H9 (cell line): ENCODE results near the gene JAML. TPM values are rescaled to one million over a fixed set of nuclear protein-coding genes. Genes with fewer than 3 reads are reported as not detected.

ENCODE experiments used
- DNase-seq: peaks from one replicate; pipeline ENCODE4 v3.0.0-alpha.2; 2017
- H2AFZ ChIP-seq: one replicate; pipeline ENCODE4 v1.6.1; 2013; ENCODE audit warnings: mild to moderate bottlenecking, low read length, control low read depth, moderate library complexity
- H2AK5ac ChIP-seq: 2 replicates; pipeline ENCODE4 v1.6.1; 2013; ENCODE audit warnings: low read length, control low read depth, mixed read lengths; ENCODE audit not compliant: insufficient read length
- H2BK120ac ChIP-seq: one replicate; pipeline ENCODE4 v1.6.1; 2013; ENCODE audit warnings: low read depth, mild to moderate bottlenecking, low read length, control low read depth, inconsistent platforms; ENCODE audit not compliant: poor library complexity, severe bottlenecking
- H2BK12ac ChIP-seq: 2 replicates; pipeline ENCODE4 v1.6.1; 2013; ENCODE audit warnings: low read length, control low read depth, mixed read lengths, low read depth; ENCODE audit not compliant: insufficient read length
- H2BK15ac ChIP-seq: 2 replicates; pipeline ENCODE4 v1.6.1; 2013; ENCODE audit warnings: low read depth, low read length, control low read depth
- H2BK20ac ChIP-seq: one replicate; pipeline ENCODE4 v1.6.1; 2013; ENCODE audit warnings: low read depth, mild to moderate bottlenecking, low read length, control low read depth, inconsistent platforms; ENCODE audit not compliant: poor library complexity, severe bottlenecking
- H2BK5ac ChIP-seq: 2 replicates; pipeline ENCODE4 v1.6.1; 2013; ENCODE audit warnings: low read length, control low read depth, mixed read lengths; ENCODE audit not compliant: insufficient read length
- H3K14ac ChIP-seq: 2 replicates; pipeline ENCODE4 v1.6.1; 2013; ENCODE audit warnings: low read length, control low read depth; ENCODE audit not compliant: insufficient read depth
- H3K18ac ChIP-seq: 2 replicates; pipeline ENCODE4 v1.6.1; 2013; ENCODE audit warnings: low read depth, mild to moderate bottlenecking, mixed read lengths, low read length, control low read depth; ENCODE audit not compliant: insufficient read length
- H3K23ac ChIP-seq: 2 replicates; pipeline ENCODE4 v1.6.1; 2013; ENCODE audit warnings: low read length, control low read depth, mixed read lengths, low read depth; ENCODE audit not compliant: insufficient read length
- H3K23me2 ChIP-seq: 2 replicates; pipeline ENCODE4 v1.6.1; 2013; ENCODE audit warnings: low read depth, mild to moderate bottlenecking, mixed read lengths, low read length, control low read depth; ENCODE audit not compliant: insufficient read length, poor library complexity, severe bottlenecking
- H3K27ac ChIP-seq: 2 replicates; pipeline ENCODE4 v1.5.1; 2013; ENCODE audit warnings: low read length, control low read depth, mixed read lengths, low read depth; ENCODE audit not compliant: insufficient read length
- H3K27me3 ChIP-seq: 2 replicates; pipeline ENCODE4 v1.6.1; 2013; ENCODE audit warnings: low read length, control low read depth, inconsistent platforms; ENCODE audit not compliant: insufficient read depth
- H3K4ac ChIP-seq: 2 replicates; pipeline ENCODE4 v1.6.1; 2013; ENCODE audit warnings: low read depth, mild to moderate bottlenecking, control low read depth, inconsistent platforms, low read length, moderate library complexity
- H3K4me1 ChIP-seq: 2 replicates; pipeline ENCODE4 v1.6.1; 2013; ENCODE audit warnings: low read length, control low read depth, inconsistent platforms; ENCODE audit not compliant: insufficient read depth
- H3K4me2 ChIP-seq: 2 replicates; pipeline ENCODE4 v1.6.1; 2013; ENCODE audit warnings: low read length, control low read depth, mixed read lengths; ENCODE audit not compliant: insufficient read length, insufficient read depth
- H3K56ac ChIP-seq: 2 replicates; pipeline ENCODE4 v1.6.1; 2013; ENCODE audit warnings: low read depth, mild to moderate bottlenecking, mixed read lengths, low read length, control low read depth; ENCODE audit not compliant: insufficient read length
- H3K79me1 ChIP-seq: 2 replicates; pipeline ENCODE4 v1.6.1; 2013; ENCODE audit warnings: low read depth, mild to moderate bottlenecking, moderate library complexity, low read length, control low read depth, inconsistent platforms; ENCODE audit not compliant: insufficient read depth, poor library complexity, severe bottlenecking
- H3K79me2 ChIP-seq: 2 replicates; pipeline ENCODE4 v1.6.1; 2013; ENCODE audit warnings: low read length, control low read depth, inconsistent platforms; ENCODE audit not compliant: insufficient read depth
- H3K9ac ChIP-seq: 2 replicates; pipeline ENCODE4 v1.6.1; 2013; ENCODE audit warnings: low read length, control low read depth, mixed read lengths; ENCODE audit not compliant: insufficient read length; ENCODE audit errors: extremely low read depth
- H3K9me3 ChIP-seq: one replicate; pipeline ENCODE4 v1.6.1; 2013; ENCODE audit warnings: low read depth, low read length, inconsistent platforms; ENCODE audit not compliant: control insufficient read depth
- H3T11ph ChIP-seq: one replicate; pipeline ENCODE4 v1.6.1; 2013; ENCODE audit warnings: mild to moderate bottlenecking, low read length, control low read depth, inconsistent platforms
- H4K20me1 ChIP-seq: one replicate; pipeline ENCODE4 v1.6.1; 2013; ENCODE audit not compliant: control insufficient read depth, insufficient read length, insufficient read depth
- H4K5ac ChIP-seq: 2 replicates; pipeline ENCODE4 v1.6.1; 2013; ENCODE audit warnings: low read depth, mild to moderate bottlenecking, mixed read lengths, low read length, control low read depth; ENCODE audit not compliant: insufficient read length
- H4K8ac ChIP-seq: replicated peaks from 2 replicates; pipeline ENCODE4 v1.6.1; 2013; ENCODE audit warnings: low read length, control low read depth, mixed read lengths, low read depth; ENCODE audit not compliant: insufficient read length
- H4K91ac ChIP-seq: 2 replicates; pipeline ENCODE4 v1.6.1; 2013; ENCODE audit warnings: low read depth, mild to moderate bottlenecking, moderate library complexity, mixed read lengths, low read length, control low read depth; ENCODE audit not compliant: insufficient read length
- H3K27ac Mint-ChIP-seq, 3 experiments: 2 replicates in 2 of 3; 3 replicates in 1 of 3; pipeline ENCODE4 v1.8.0; 2020 to 2021; ENCODE audit warnings: mixed read lengths in 3 of 3, mild to moderate bottlenecking in 1 of 3, moderate library complexity in 1 of 3
- H3K27me3 Mint-ChIP-seq: 2 replicates; pipeline ENCODE4 v1.8.0; 2021; ENCODE audit warnings: low read depth, mild to moderate bottlenecking, moderate library complexity, mixed read lengths
- H3K36me3 Mint-ChIP-seq, 3 experiments: 2 replicates in 2 of 3; 3 replicates in 1 of 3; pipeline ENCODE4 v1.8.0; 2020 to 2021; ENCODE audit warnings: low read depth in 3 of 3, mixed read lengths in 3 of 3; ENCODE audit not compliant: insufficient read depth in 1 of 3
- H3K4me1 Mint-ChIP-seq, 2 experiments: 2 replicates each; pipeline ENCODE4 v1.8.0; 2020; ENCODE audit warnings: mixed read lengths in 2 of 2
- H3K4me3 Mint-ChIP-seq, 2 experiments: 2 replicates in 1 of 2; 3 replicates in 1 of 2; pipeline ENCODE4 v1.8.0; 2020 to 2021; ENCODE audit warnings: mild to moderate bottlenecking in 2 of 2, mixed read lengths in 2 of 2, moderate library complexity in 1 of 2
- H3K9me3 Mint-ChIP-seq, 2 experiments: 2 replicates in 1 of 2; 3 replicates in 1 of 2; pipeline ENCODE4 v1.8.0; 2020; ENCODE audit warnings: mild to moderate bottlenecking in 2 of 2, mixed read lengths in 2 of 2, moderate library complexity in 1 of 2
- CTCF ChIP-seq: fragments of 200-600 bp; sonication (generic); conservative IDR thresholded peaks from 3 replicates; pipeline ENCODE4 v1.8.0; 2021; ENCODE audit warnings: antibody characterized with exemption, mild to moderate bottlenecking
- WGBS: extraction: QIAGEN DNeasy Blood & Tissue Kit; methylation state at CpG from one replicate; pipeline ENCODE4 v1.1.7; 2013; ENCODE audit warnings: missing lambda C conversion rate, low lambda C conversion rate, mixed read lengths; ENCODE audit not compliant: insufficient read length; ENCODE audit errors: extremely low coverage; 5-methylcytosine and 5-hydroxymethylcytosine counted together
- total RNA-seq: library from RNA; stranded (reverse); gene quantifications from 2 replicates; pipeline ENCODE4 v1.2.1, GENCODE V29; 2021

Gene JAML
- total RNA-seq, 1 experiment from 2014 or later, result 0.48 TPM

GRCh38 chr11:118144301-118145268, 80.2 kb downstream of the JAML start:
- WGBS, result no CpG with 5 or more reads among the region's 20 CpGs
- H4K20me1 ChIP-seq, result no peaks in the 10 kb centered on the region
- Mint-ChIP-seq H3K27ac (no peak overlapping the region), H3K9me3 (no peaks in the 10 kb centered on the region; a peak in 1 of 5 replicates), H3K4me3 (peak overlapping the region in 1 of 2 experiments; percentile 39; a peak in 2 of 5 replicates), H3K27me3 (peaks cover 83% of the 10 kb centered on the region), H3K36me3 (no peaks in the 10 kb centered on the region), H3K4me1 (peaks cover 17 to 32% of the 10 kb centered on the region in 2 experiments)
- H4K8ac ChIP-seq, result no peak overlapping the region
- H3K56ac ChIP-seq, result no peak overlapping the region
- no peak overlapping the region for H4K91ac ChIP-seq
- H2BK5ac ChIP-seq, result no peak overlapping the region
- no peak overlapping the region for H3K9ac ChIP-seq
- H3K79me2 ChIP-seq, result no peaks in the 10 kb centered on the region
- DNase-seq, result no peak
- no peaks in the 10 kb centered on the region for H3K79me1 ChIP-seq
- H3K23me2 ChIP-seq, result peaks cover 5% of the 10 kb centered on the region
- H3K27ac ChIP-seq, result no peak overlapping the region
- no peak overlapping the region for H2AFZ ChIP-seq
- no peak overlapping the region for H2BK12ac ChIP-seq
- no peak overlapping the region for H2AK5ac ChIP-seq
- H4K5ac ChIP-seq, result no peak overlapping the region
- H3K23ac ChIP-seq, result no peak overlapping the region
- H2BK20ac ChIP-seq, result no peak overlapping the region
- no peak for TF ChIP-seq CTCF
- H2BK120ac ChIP-seq, result no peak overlapping the region
- H3K4me1 ChIP-seq, result no peaks in the 10 kb centered on the region
- no peak overlapping the region for H3K4ac ChIP-seq
- H3K4me2 ChIP-seq, result no peak overlapping the region
- peaks cover 5% of the 10 kb centered on the region; the same call in 1 of the 2 replicates for H3K27me3 ChIP-seq
- no peak overlapping the region for H3T11ph ChIP-seq
- H3K18ac ChIP-seq, result no peak overlapping the region
- H2BK15ac ChIP-seq, result no peak overlapping the region
- H3K14ac ChIP-seq, result no peak overlapping the region
- H3K9me3 ChIP-seq, result no peaks in the 10 kb centered on the region

Other genes with a start within 250 kb of the JAML start
- gene IL10RA, start 238.6 kb downstream of the JAML start, total RNA-seq, result not detected in 2 replicates
- not detected in 2 replicates for gene TMPRSS4, start 147.9 kb downstream of the JAML start, total RNA-seq
- gene SMIM35, start 138.0 kb downstream of the JAML start, total RNA-seq, result not detected in 2 replicates
- 1.6 and 1.9 TPM in 2 replicates for gene SCN4B, start 72.2 kb downstream of the JAML start, total RNA-seq
- gene SCN2B, start 48.4 kb downstream of the JAML start, total RNA-seq, result not detected in 2 replicates
- gene MPZL3, start 27.4 kb upstream of the JAML start, total RNA-seq, result 2.1 and 2.6 TPM in 2 replicates
- gene MPZL2, start 39.3 kb upstream of the JAML start, total RNA-seq, result 0.26 and 0.55 TPM in 2 replicates
- not detected in 2 replicates for gene CD3E, start 79.7 kb upstream of the JAML start, total RNA-seq
- gene CD3D, start 117.7 kb upstream of the JAML start, total RNA-seq, result not detected in 2 replicates
- gene CD3G, start 119.3 kb upstream of the JAML start, total RNA-seq, result not detected in 2 replicates
- gene UBE4A, start 134.6 kb upstream of the JAML start, total RNA-seq, result 33.0 and 33.7 TPM in 2 replicates
- 253 and 254 TPM in 2 replicates for gene ATP5MG, start 176.6 kb upstream of the JAML start, total RNA-seq
- gene KMT2A, start 211.5 kb upstream of the JAML start, total RNA-seq, result 51.7 and 62.0 TPM in 2 replicates